ENCODE results near the gene RWDD4. TPM values are rescaled to one million over a fixed set of nuclear protein-coding genes. Genes with fewer than 3 reads are reported as not detected.

Gene RWDD4
- polyA plus RNA-seq, 1 donor (not counting 4 experiments of a cell fraction or from before 2014, with no cell fraction given): 25.5 TPM

GRCh38 chr4:183691897-183692296, 32.9 kb upstream of the RWDD4 start:
- FAIRE-seq: no peak
- Histone ChIP-seq H3K36me3 (ENCODE audit: control insufficient read depth in 2 of 2, extremely low read depth in 1 of 2, insufficient read depth in 2 of 2, low read length in 2 of 2) (peaks cover 13 to 20% of the 10 kb centered on the region in 2 experiments), H3K9me1 (ENCODE audit: control insufficient read depth, extremely low read depth, insufficient read depth, low read length) (no peaks in the 10 kb centered on the region), H3K27ac (ENCODE audit: control insufficient read depth, insufficient read depth, low read length) (no peak overlapping the region), H3K27me3 (ENCODE audit: control insufficient read depth, extremely low read depth, insufficient read depth, low read length) (no peaks in the 10 kb centered on the region), H2AFZ (ENCODE audit: control insufficient read depth, low read length) (no peak overlapping the region), H3K4me1 (ENCODE audit: control insufficient read depth, extremely low read depth, insufficient read depth, low read length) (no peaks in the 10 kb centered on the region), H3K9me3 (ENCODE audit: control insufficient read depth, low read depth, low read length) (no peaks in the 10 kb centered on the region), H3K4me3 (ENCODE audit: control insufficient read depth in 2 of 3, extremely low read depth in 1 of 3, insufficient read depth in 2 of 3, low read depth in 1 of 3, low read length in 3 of 3) (no peak overlapping the region), H4K20me1 (ENCODE audit: control insufficient read depth, extremely low read depth, insufficient read depth, low read length) (no peaks in the 10 kb centered on the region), H3K9ac (ENCODE audit: control insufficient read depth, extremely low read depth, insufficient read depth, low read length) (no peak overlapping the region), H3K4me2 (ENCODE audit: control insufficient read depth, extremely low read depth, insufficient read depth, low read depth, low read length) (no peak overlapping the region), H3K79me2 (ENCODE audit: control insufficient read depth, insufficient read depth, low read length) (no peaks in the 10 kb centered on the region)
- dilution Hi-C loops (cut with MboI; ENCODE audit: extremely low pct_ligation_motif_present, low sequenced_read_pairs): no loop called here
- DNase-seq (ENCODE audit: low read depth, low spot score): no peak
- no peak for TF ChIP-seq CTCF (optimal IDR thresholded peaks at IDR 0.05 in 1 of 3, IDR thresholded peaks at IDR 0.05 in 1 of 3, conservative IDR thresholded peaks at IDR 0.05 in 1 of 3; ENCODE audit: extremely low read depth in 1 of 3, insufficient read depth in 2 of 3, low read length in 3 of 3)
- TF ChIP-seq EZH2 (IDR thresholded peaks at IDR 0.05; ENCODE audit: low read length): no peak

GRCh38 chr4:183691006-183691405, 32.0 kb upstream of the RWDD4 start:
- no peak for DNase-seq (ENCODE audit: low read depth, low spot score)
- Histone ChIP-seq H4K20me1 (ENCODE audit: control insufficient read depth, extremely low read depth, insufficient read depth, low read length) (no peaks in the 10 kb centered on the region), H3K9me1 (ENCODE audit: control insufficient read depth, extremely low read depth, insufficient read depth, low read length) (no peaks in the 10 kb centered on the region)

More at GRCh38 chr4:183691006-183691405, 32.0 kb upstream of the RWDD4 start:
- H2AFZ ChIP-seq (ENCODE audit: control insufficient read depth, low read length): no peak overlapping the region
- H3K27ac ChIP-seq (ENCODE audit: control insufficient read depth, insufficient read depth, low read length): no peak overlapping the region
- H3K4me1 ChIP-seq (ENCODE audit: control insufficient read depth, extremely low read depth, insufficient read depth, low read length): no peaks in the 10 kb centered on the region
- TF ChIP-seq EZH2 (IDR thresholded peaks at IDR 0.05; ENCODE audit: low read length) (no peak), CTCF (optimal IDR thresholded peaks at IDR 0.05 in 1 of 3, IDR thresholded peaks at IDR 0.05 in 1 of 3, conservative IDR thresholded peaks at IDR 0.05 in 1 of 3; ENCODE audit: extremely low read depth in 1 of 3, insufficient read depth in 2 of 3, low read length in 3 of 3) (no peak)
- H3K4me2 ChIP-seq (ENCODE audit: control insufficient read depth, extremely low read depth, insufficient read depth, low read depth, low read length): no peak overlapping the region
- H3K27me3 ChIP-seq (ENCODE audit: control insufficient read depth, extremely low read depth, insufficient read depth, low read length): no peaks in the 10 kb centered on the region
- no peak overlapping the region for H3K4me3 ChIP-seq (ENCODE audit: control insufficient read depth in 2 of 3, extremely low read depth in 1 of 3, insufficient read depth in 2 of 3, low read depth in 1 of 3, low read length in 3 of 3)
- FAIRE-seq: no peak
- H3K9me3 ChIP-seq (ENCODE audit: control insufficient read depth, low read depth, low read length): no peaks in the 10 kb centered on the region
- dilution Hi-C loops (cut with MboI; ENCODE audit: extremely low pct_ligation_motif_present, low sequenced_read_pairs): no loop called here
- peaks cover 11 to 20% of the 10 kb centered on the region in 2 experiments for H3K36me3 ChIP-seq (ENCODE audit: control insufficient read depth in 2 of 2, extremely low read depth in 1 of 2, insufficient read depth in 2 of 2, low read length in 2 of 2)
- no peaks in the 10 kb centered on the region for H3K79me2 ChIP-seq (ENCODE audit: control insufficient read depth, insufficient read depth, low read length)
- H3K9ac ChIP-seq (ENCODE audit: control insufficient read depth, extremely low read depth, insufficient read depth, low read length): no peak overlapping the region

All from keratinocyte (primary cell).